NCI-H146 (cell line): Measurements from ENCODE around the gene RARB.

Source experiments
- DNase-seq: peaks from one replicate; lab custom pipeline; 2025; lab: John Stamatoyannopoulos, UW

Gene RARB

GRCh38 chr3:25427942-25428788, at the start of gene RARB:
RARB (plus strand) TSS chr3:25428263; CDS start chr3:25428732, 469 bp downstream.
- DNase-seq: no peak

DNA sequence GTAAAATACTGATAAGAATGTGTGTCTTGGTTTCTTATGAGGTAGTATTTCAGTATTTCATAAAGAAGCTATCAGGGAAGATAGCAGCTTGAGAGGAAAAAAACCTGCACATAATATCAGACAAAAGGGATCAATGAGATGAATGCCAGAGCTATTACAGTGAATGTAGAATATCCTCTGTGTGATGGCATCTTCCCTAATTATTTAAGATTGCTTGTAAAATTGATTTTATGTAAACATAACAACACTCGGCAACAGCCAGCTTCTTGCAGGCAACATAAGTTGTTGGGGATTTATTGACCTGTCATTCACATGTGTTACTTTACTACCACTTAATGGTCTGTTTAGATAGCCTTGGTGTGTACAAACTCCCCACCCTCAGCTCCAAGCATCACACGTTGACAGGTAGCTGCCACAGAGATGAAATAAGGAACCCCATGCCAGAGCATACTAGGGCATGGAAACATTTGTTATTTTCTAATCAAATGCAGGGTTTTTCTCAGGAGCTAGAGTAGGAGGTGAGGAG, 49.2 kb upstream of the RARB start:
- DNase-seq: no peak

- no peak for DNase-seq
Observed at GRCh38 chr3:25380222-25380739, 47.8 kb upstream of the RARB start.

DNA sequence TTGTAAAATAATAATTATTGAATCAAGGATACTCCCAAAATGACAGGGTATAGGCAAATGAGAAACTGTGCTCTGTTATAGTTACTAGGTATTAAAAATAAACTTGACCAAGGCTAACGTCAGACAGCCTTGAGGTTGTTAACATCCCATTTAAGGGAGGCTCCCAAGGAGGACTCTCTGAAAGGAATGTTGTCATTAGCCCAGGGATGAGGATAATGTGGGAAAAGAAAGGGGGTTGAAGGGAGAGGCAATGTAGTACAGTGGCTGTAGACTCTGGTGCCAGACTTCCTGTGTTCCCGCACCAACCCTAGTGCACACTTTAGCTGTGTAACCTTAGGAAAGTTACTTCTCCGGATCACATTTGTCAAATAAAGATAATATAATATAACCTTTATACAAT, 47.0 kb upstream of the RARB start:
- DNase-seq: no peak

GRCh38 chr3:25384471-25384870, 43.6 kb upstream of the RARB start:
- no peak for DNase-seq

GRCh38 chr3:25385807-25386460, 42.1 kb upstream of the RARB start:
- DNase-seq: no peak

DNA sequence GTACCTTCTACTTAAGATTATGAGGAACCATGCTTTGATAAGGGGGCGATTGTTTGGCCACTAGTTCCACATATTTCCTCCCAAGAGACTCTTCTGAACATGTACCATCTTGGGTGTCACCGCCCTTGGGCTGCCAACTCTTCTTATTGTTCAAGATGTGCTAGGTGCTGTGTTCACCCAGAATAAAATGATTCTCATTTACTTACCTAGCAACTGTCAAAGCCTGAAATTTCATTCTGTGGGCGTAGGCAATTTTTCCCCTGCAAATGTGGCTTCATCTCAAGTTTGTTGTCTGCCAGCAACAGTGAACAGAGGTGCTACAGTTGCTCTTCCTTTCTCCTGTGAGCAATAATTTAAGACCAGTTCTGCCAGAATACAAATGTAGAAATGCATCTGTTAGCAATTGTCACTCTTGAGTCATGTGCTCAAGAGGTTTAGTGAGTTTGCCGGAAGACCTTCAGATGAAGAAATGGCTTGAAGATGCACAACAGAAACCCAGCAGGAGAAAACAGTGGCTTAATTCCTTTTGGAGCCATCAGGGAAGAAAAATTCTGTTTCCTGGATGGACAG, 41.3 kb upstream of the RARB start:
- no peak for DNase-seq

DNA sequence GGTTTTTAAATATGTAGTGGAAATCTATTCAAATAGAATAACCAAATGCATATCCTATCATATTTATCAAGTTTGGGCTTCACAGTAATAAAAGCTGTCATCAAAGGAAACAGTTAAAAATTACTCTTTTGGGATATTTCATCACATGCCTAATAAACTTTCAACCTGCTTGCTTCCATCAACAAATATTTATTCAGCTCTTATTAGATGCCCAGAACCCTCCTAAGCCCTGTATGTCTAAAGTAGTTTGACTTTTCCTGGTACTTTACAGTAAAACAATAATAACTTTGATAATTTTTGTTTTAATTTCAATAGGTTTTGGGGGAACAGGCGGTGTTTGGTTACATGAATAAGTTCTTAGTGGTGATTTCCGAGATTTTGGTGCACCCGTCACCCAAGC, 37.5 kb upstream of the RARB start:
- no peak for DNase-seq

GRCh38 chr3:25396251-25396650, 31.8 kb upstream of the RARB start:
- DNase-seq: no peak

- DNase-seq: no peak
Observed at GRCh38 chr3:25396686-25397085, 31.4 kb upstream of the RARB start.

DNA sequence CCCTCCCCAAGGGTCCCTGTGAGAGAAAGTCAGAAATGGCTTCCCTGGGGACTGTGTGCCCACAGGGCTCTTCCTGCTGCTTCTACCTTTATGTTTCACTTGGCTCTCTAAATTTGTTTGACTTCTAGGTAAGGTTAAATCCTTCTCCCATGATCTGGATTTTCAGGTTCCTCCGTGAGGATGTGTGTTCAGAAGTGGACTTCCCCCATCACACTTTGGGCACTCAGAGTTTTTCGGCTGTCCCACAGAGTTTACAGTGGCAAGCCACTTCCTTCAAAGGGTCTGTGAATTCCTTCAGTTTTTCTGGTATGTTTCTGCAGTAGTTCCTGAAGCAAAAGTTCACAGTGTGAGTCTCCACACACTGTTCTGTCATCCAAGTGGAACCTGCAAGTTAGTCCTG, 30.9 kb upstream of the RARB start:
- no peak for DNase-seq

GRCh38 chr3:25400587-25400986, 27.5 kb upstream of the RARB start:
- DNase-seq: no peak

GRCh38 chr3:25403968-25404367, 24.1 kb upstream of the RARB start:
- no peak for DNase-seq

DNA sequence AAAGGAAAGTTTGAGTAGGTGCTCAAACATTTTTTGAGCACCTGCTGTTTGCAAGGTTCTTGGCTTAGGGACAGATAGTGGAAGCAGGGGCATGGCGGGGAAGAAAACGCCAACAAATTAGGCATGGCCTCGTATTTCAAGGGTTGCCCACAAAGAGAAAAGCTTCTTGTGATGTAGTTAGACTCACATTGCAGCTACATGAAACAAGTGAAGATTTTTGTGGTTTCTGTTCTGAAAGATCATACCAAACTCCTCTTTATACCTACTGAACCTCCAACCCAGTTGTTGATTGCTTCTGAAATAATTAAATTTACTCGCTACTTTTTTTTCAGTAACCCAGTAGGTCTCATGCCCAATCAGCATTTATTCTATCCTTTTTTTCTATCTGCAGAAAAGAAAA, 23.5 kb upstream of the RARB start:
- DNase-seq: no peak

DNA sequence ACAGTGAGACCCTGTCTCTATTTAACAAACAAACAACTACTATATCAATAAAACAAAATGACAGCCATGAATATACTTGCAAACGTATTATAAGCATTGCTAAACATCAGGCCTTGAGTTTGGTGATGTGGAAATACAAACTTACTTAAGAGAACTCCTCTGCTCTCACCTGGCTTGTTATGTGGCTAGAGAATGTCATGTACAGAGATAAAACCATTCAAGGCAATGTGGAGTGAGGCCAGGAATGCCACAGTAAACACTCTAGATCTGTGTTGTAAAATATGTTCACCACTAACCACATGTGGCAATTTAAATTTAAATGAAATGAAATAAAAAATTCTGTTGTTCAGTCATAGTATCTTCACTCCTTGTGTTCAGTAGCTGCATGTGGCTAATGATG, 22.7 kb upstream of the RARB start:
- DNase-seq: no peak

DNA sequence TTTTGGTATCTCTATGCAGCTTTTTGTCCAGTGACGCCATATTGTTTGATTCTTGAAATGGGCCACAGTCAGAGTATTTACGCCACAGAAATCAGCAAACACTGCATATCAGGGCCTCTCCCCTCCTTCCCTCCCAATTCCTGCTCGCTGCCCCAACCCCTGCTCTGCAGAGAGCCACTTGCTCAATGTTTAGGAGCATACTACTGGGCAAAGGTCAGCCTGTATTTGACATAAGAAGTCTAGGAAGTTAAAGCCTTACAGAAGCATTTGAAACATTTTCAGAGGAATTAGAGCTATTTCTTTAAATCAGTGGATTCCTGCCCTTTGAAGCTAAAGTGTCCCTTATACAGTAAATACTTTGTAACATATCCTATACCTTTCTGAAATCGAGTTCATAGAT, 17.4 kb upstream of the RARB start:
- DNase-seq: no peak

DNA sequence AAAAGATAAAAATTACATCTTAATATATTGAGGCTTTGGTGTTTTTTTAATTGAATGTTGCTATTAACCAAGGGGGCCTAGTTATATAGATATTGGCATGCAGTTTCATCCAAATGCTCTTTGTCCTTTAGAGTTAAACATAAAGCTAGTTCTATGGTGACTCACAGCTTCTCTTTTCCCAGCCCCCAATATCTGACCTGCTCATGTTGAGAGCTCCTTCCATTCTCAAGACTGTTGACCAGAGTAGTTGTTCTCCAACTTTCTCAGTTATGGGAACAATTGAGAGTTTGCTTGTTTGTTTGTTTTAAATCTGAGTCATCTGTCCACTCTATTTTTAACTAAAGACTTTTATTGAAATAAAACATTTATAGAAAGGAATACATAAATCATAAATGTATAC, 15.8 kb upstream of the RARB start:
- no peak for DNase-seq

DNA sequence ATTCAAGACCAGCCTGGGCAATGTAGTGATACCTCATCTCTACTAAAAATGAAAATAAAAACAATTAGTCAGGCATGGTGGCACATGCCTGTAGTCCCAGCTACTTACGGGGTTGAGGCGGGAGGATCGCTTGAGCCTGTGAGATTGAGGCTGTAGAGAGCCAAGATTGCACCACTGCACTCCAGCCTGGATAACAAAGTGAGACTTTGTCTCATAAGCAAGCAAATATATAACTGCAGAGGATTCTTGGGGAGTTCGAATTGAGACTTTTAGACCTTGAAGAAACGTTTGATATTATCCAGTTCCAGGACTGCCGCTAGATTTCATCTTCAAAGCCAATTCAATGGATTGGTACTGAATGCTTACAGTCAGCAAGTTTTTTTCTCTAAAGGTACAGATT, 11.9 kb upstream of the RARB start:
- DNase-seq: no peak

DNA sequence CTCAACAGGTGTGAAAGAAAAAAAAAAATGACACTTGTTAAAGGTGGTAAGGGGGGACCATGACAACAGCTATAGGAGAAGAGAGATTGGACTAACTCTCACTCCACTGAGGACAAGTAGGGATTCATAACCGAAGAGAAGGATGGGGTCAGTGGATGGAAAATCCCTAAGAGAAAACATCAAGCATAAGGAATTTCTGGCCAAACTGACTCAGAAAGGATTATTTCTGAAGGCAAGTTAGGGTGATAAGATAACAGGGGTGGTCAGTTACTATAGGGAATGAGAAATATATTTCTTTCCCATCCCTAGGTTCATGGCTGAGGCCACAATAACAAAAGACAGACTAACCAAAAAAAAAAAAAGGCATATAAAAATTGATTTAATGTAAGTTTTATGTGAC, 9.5 kb upstream of the RARB start:
- no peak for DNase-seq

GRCh38 chr3:25419251-25419650, 8.8 kb upstream of the RARB start:
- no peak for DNase-seq

GRCh38 chr3:25420147-25420546, 7.9 kb upstream of the RARB start:
- no peak for DNase-seq

DNA sequence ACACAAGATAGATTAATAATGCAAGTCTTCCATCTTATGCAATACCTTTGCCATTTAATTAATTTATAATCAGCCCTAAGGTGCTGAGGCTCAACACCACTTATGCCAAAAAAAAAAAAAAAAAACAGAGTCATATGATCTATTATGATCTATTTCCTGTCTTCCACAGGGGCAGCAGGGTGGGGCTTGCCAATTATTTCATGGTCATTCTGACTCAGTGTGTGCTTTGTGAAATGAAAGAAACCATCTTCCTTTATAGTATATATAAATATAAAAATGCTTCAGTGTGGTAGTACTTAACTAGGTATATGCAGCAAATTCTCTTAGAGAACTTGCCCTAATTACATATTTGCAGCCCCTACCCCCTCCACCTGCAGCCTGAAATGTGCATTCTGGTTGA, 7.2 kb upstream of the RARB start:
- no peak for DNase-seq

GRCh38 chr3:25421747-25422146, 6.3 kb upstream of the RARB start:
- DNase-seq: no peak
